Neural cell (in vitro differentiated cells): ENCODE data around the gene COQ10A.

Experiments
- CTCF ChIP-seq: fragments of 450-650 bp; IDR thresholded peaks from 2 replicates; pipeline ENCODE4 v1.5.1; 2014; ENCODE audit warnings: antibody characterized with exemption, mild to moderate bottlenecking, moderate library complexity; ENCODE audit not compliant: poor library complexity, severe bottlenecking
- EP300 ChIP-seq: fragments of 450-650 bp; conservative IDR thresholded peaks from 2 replicates; pipeline ENCODE4 v1.6.1; 2014; ENCODE audit warnings: antibody characterized with exemption, mild to moderate bottlenecking, moderate library complexity; ENCODE audit not compliant: poor library complexity, severe bottlenecking
- EZH2 ChIP-seq: fragments of 200-600, 300-800 bp; shearing (Covaris generic), sonication (generic); IDR thresholded peaks from 2 replicates; pipeline ENCODE4 v1.6.1; 2014; ENCODE audit warnings: antibody characterized with exemption, low read length, borderline replicate concordance, mild to moderate bottlenecking; ENCODE audit not compliant: insufficient read depth, poor library complexity, severe bottlenecking
- POLR2AphosphoS5 ChIP-seq: IDR thresholded peaks from 2 replicates; pipeline ENCODE4 v1.6.1; 2012
- REST ChIP-seq: IDR thresholded peaks from 2 replicates; pipeline ENCODE4 v1.6.1; 2012; ENCODE audit warnings: borderline replicate concordance
- TAF1 ChIP-seq: IDR thresholded peaks from 2 replicates; pipeline ENCODE4 v1.6.1; 2012; ENCODE audit warnings: low read depth

- no peak for TF ChIP-seq CTCF
- no peak for TF ChIP-seq REST
- no peak for TF ChIP-seq EZH2
- no peak for TF ChIP-seq POLR2AphosphoS5
- TF ChIP-seq TAF1 = no peak
- TF ChIP-seq EP300 = no peak
Observed at GRCh38 chr12:56288705-56289387, 22.1 kb downstream of the COQ10A start.
